Type B pancreatic cell (in vitro differentiated cells): ENCODE results near the gene BET1. TPM values are rescaled to one million over a fixed set of nuclear protein-coding genes. Genes with fewer than 3 reads are reported as not detected.

Experiments used
- DNase-seq: peaks from one replicate; pipeline ENCODE4 v3.0.0; 2021; ENCODE audit warnings: mixed read lengths; ENCODE audit not compliant: unreplicated experiment; ENCODE audit errors: extremely low spot score
- H3K27ac Mint-ChIP-seq: 2 replicates; pipeline ENCODE4 v1.8.0; 2021; ENCODE audit warnings: mild to moderate bottlenecking, mixed read lengths
- H3K27me3 Mint-ChIP-seq: 2 replicates; pipeline ENCODE4 v1.8.0; 2021; ENCODE audit warnings: mixed read lengths
- H3K36me3 Mint-ChIP-seq: 2 replicates; pipeline ENCODE4 v1.8.0; 2021; ENCODE audit warnings: mixed read lengths
- H3K4me1 Mint-ChIP-seq: one replicate; pipeline ENCODE4 v1.8.0; 2021; ENCODE audit warnings: mixed read lengths; ENCODE audit not compliant: unreplicated experiment
- H3K4me3 Mint-ChIP-seq: 2 replicates; pipeline ENCODE4 v1.8.0; 2021; ENCODE audit warnings: mild to moderate bottlenecking, mixed read lengths
- H3K9me3 Mint-ChIP-seq: 2 replicates; pipeline ENCODE4 v1.8.0; 2021; ENCODE audit warnings: mixed read lengths
- total RNA-seq: library from RNA; stranded (reverse); gene quantifications from 2 replicates; pipeline ENCODE4 v1.2.1, GENCODE V29; 2021; ENCODE audit warnings: low replicate concordance
- TF ChIP-seq, protein P1 (sequence below): fragments of 200-600 bp; sonication (generic); conservative IDR thresholded peaks from 2 replicates; pipeline ENCODE4 v1.5.0; 2021; ENCODE audit warnings: antibody characterized with exemption, mild to moderate bottlenecking

BET1 gene
- total RNA-seq, 1 donor from 2014 or later, result 25.9 TPM

GRCh38 chr7:94049615-94050014 is 45.5 kb upstream of the BET1 start:
- Mint-ChIP-seq H3K4me3 (no peak overlapping the region), H3K4me1 (no peaks in the 10 kb centered on the region), H3K36me3 (no peaks in the 10 kb centered on the region), H3K27me3 (peaks cover 22% of the 10 kb centered on the region), H3K9me3 (no peaks in the 10 kb centered on the region), H3K27ac (no peak overlapping the region)
- no peak for DNase-seq
- TF ChIP-seq, protein P1, sequence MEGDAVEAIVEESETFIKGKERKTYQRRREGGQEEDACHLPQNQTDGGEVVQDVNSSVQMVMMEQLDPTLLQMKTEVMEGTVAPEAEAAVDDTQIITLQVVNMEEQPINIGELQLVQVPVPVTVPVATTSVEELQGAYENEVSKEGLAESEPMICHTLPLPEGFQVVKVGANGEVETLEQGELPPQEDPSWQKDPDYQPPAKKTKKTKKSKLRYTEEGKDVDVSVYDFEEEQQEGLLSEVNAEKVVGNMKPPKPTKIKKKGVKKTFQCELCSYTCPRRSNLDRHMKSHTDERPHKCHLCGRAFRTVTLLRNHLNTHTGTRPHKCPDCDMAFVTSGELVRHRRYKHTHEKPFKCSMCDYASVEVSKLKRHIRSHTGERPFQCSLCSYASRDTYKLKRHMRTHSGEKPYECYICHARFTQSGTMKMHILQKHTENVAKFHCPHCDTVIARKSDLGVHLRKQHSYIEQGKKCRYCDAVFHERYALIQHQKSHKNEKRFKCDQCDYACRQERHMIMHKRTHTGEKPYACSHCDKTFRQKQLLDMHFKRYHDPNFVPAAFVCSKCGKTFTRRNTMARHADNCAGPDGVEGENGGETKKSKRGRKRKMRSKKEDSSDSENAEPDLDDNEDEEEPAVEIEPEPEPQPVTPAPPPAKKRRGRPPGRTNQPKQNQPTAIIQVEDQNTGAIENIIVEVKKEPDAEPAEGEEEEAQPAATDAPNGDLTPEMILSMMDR, result no peak

DNA sequence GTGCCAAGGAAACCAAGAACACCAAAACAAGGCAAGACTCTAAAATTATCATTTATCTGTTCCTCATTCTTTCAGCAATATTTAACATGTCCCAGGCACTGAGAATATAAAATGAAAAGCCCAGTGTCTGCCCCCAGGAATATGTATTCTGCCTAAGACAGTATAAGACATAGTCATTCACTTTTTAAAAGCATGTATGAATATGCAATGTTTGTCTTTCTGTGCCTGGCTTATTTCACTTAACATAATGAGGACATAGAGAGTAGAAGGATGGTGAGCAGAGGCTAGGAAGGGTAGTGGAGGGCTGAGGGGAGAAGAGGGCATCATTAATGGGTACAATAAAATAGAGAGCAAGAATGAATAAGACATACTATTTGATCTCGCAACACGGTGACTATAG is 44.6 kb upstream of the BET1 start:
- Mint-ChIP-seq H3K4me1 (no peaks in the 10 kb centered on the region), H3K36me3 (no peaks in the 10 kb centered on the region), H3K9me3 (no peaks in the 10 kb centered on the region), H3K27ac (no peak overlapping the region), H3K27me3 (peaks cover 19% of the 10 kb centered on the region), H3K4me3 (no peak overlapping the region)
- no peak for DNase-seq
- TF ChIP-seq, protein P1, result no peak

DNA sequence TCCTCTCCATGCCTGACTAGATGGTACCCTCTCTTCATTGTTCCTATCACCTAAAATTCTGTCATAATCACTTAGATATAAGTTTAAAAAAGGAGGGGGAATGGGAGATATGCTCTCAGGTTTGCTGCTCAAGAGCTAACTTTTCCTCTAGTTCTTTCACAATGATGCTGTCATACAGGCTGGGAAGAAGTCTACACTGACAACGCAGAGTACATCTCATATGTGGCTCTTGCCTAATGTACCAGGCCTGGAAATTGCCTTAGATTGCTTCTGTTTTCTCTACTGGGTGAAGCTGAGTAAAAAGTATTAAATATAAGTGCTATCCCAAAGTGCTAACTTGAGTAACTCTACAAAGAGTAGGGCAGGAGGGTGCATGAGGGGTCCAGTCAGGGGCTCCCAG is 43.8 kb upstream of the BET1 start:
- Mint-ChIP-seq H3K9me3 (no peaks in the 10 kb centered on the region), H3K36me3 (no peaks in the 10 kb centered on the region), H3K27ac (no peak overlapping the region), H3K4me1 (no peaks in the 10 kb centered on the region), H3K4me3 (no peak overlapping the region), H3K27me3 (peaks cover 19% of the 10 kb centered on the region)
- DNase-seq, result no peak
- TF ChIP-seq, protein P1, result no peak

- TF ChIP-seq, protein P1, result no peak
- Mint-ChIP-seq H3K36me3 (no peaks in the 10 kb centered on the region), H3K27ac (no peak overlapping the region), H3K9me3 (no peaks in the 10 kb centered on the region), H3K4me3 (no peak overlapping the region), H3K27me3 (peaks cover 26% of the 10 kb centered on the region), H3K4me1 (peaks cover 2% of the 10 kb centered on the region)
- DNase-seq, result no peak
Observed at GRCh38 chr7:94045581-94045980, 41.4 kb upstream of the BET1 start.

DNA sequence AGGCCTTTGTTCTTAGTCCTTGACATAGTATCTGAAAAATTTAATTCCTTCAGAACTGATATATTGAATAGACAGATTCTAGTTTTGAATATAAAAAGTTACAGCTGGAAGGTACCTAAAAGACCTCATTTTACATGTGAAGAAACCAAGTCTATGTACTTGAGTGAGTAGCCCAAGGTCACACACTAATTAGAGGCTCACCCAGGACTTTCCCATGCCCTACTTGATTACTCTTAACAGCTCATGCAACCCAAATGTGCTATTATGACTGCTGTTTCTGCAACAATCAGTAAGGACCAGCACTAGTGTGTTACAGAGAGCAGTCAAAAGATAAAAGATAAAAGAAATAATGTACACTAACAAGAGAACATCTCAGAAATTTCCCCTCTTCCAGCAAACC is 40.7 kb upstream of the BET1 start:
- no peaks in the 10 kb centered on the region for H3K36me3 Mint-ChIP-seq
- H3K4me1 Mint-ChIP-seq, result peaks cover 6% of the 10 kb centered on the region
- no peak for DNase-seq
- TF ChIP-seq, protein P1, result no peak
- H3K27me3 Mint-ChIP-seq, result peaks cover 29% of the 10 kb centered on the region
- H3K27ac Mint-ChIP-seq, result no peak overlapping the region
- no peaks in the 10 kb centered on the region for H3K9me3 Mint-ChIP-seq
- H3K4me3 Mint-ChIP-seq, result no peak overlapping the region

DNA sequence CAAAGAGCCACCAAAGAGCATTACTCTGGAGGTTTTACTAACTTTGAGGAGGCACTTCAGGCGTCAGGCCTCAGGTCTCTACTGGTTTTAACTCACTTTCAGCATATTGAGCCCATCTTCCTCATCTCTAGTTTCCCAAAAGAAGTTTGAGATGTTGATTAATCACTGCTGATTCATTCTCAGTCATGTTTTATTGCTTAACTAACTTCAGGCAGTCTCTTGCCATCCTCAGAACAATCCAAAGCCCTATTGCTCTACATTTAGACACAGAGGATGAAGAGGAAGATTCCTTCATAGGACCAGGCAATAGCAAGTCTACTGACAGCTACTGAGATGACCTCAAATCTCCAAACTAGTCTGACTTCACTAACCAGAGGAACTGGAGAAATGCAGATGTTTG is 39.1 kb upstream of the BET1 start:
- Mint-ChIP-seq H3K27ac (no peak overlapping the region), H3K36me3 (no peaks in the 10 kb centered on the region), H3K27me3 (peaks cover 26% of the 10 kb centered on the region), H3K4me1 (peaks cover 11% of the 10 kb centered on the region), H3K9me3 (no peaks in the 10 kb centered on the region), H3K4me3 (no peak overlapping the region)
- TF ChIP-seq, protein P1, result no peak
- DNase-seq, result no peak
